OCI-LY3 (cell line): ENCODE results near the gene MAFG.

Experiments used
- CTCF ChIP-seq: fragments of 200-600, 300-600 bp; sonication (generic); IDR thresholded peaks from 2 replicates; pipeline ENCODE4 v1.5.1; 2014; ENCODE audit warnings: antibody characterized with exemption, low read length, low read depth
- EZH2phosphoT487 ChIP-seq: fragments of 200-600 bp; shearing (Covaris generic); IDR thresholded peaks from 2 replicates; pipeline ENCODE4 v1.6.1; 2018; ENCODE audit warnings: antibody characterized with exemption, mixed run types, low read depth

- TF ChIP-seq CTCF (no peak), EZH2phosphoT487 (no peak)
These were observed 1.6 kb downstream of the MAFG start for GRCh38 chr17:81925860-81926450.
